K562 (cell line): ENCODE data around the gene RARA. TPM values are rescaled to one million over a fixed set of nuclear protein-coding genes. Genes with fewer than 3 reads are reported as not detected.

ENCODE experiments used
- ATAC-seq: fragments of 200-7000 bp; cut with Tn5 transposase; 3 replicates; pipeline ENCODE4 v1.9.1; 2020; ENCODE audit warnings: moderate library complexity
- BruUV-seq: library from RNA; stranded (reverse); fragments of 400-500 nt; replicated peaks from 2 replicates; lab custom pipeline; 2021; lab: Mats Ljungman, UMichigan
- CTCF ChIA-PET: fragments of 300-600 bp; formaldehyde crosslinking; extraction: SDS; loops from one replicate; lab custom pipeline; 2021; ENCODE audit warnings: low intra/inter-chr PET ratio; lab: Yijun Ruan, JAX
- POLR2A ChIA-PET: fragments of 300-600, 350-650 bp; sonication (Branson Sonifier 250); formaldehyde crosslinking; extraction: SDS; loops from one replicate; lab custom pipeline; 2021; ENCODE audit warnings: antibody characterized with exemption, inconsistent platforms; lab: Yijun Ruan, JAX
- DNase-seq, 4 experiments: peaks; one replicate each; pipeline versions ENCODE4 v3.0.0 to v3.0.0-alpha.2; 2011 to 2018; ENCODE audit warnings: low spot score in 3 of 4, mixed read lengths in 3 of 4; ENCODE audit errors: extremely low read depth in 1 of 4
- FAIRE-seq: peaks from 2 replicates; lab custom pipeline; 2011; peaks lifted over from hg19 to GRCh38; lab: Jason Lieb, UNC
- H2AFZ ChIP-seq: 2 replicates; pipeline ENCODE4 v1.6.0; 2011; ENCODE audit warnings: low read depth, low read length, control low read depth, inconsistent platforms
- H3K27ac ChIP-seq: fragments of 200-600 bp; 3 replicates; pipeline ENCODE4 v1.8.0; 2011; ENCODE audit warnings: low read depth, mild to moderate bottlenecking, control low read depth, inconsistent platforms, low read length, moderate library complexity, mixed read lengths; ENCODE audit errors: extremely low read depth
- H3K27me3 ChIP-seq, 2 experiments: fragments of 300-600 bp in 1 of 2; 2 replicates in 1 of 2; 3 replicates in 1 of 2; pipeline versions ENCODE4 v1.6.0 to v1.8.0; 2011; ENCODE audit warnings: inconsistent platforms in 2 of 2, low read length in 2 of 2, mild to moderate bottlenecking in 1 of 2, mixed read lengths in 1 of 2, moderate library complexity in 1 of 2; ENCODE audit not compliant: control insufficient read depth in 2 of 2, insufficient read depth in 2 of 2
- H3K36me3 ChIP-seq: fragments of 300-600 bp; 3 replicates; pipeline ENCODE4 v1.8.0; 2011; ENCODE audit warnings: mild to moderate bottlenecking, low read length, inconsistent platforms; ENCODE audit not compliant: control insufficient read depth, insufficient read depth
- H3K4me1 ChIP-seq, 2 experiments: fragments of 200-600 bp in 1 of 2; replicated peaks in 1 of 2; 2 replicates in 1 of 2; 3 replicates in 1 of 2; pipeline versions ENCODE4 v1.5.1 to v1.8.0; 2011; ENCODE audit warnings: inconsistent platforms in 2 of 2, low read length in 2 of 2, mild to moderate bottlenecking in 1 of 2, mixed read lengths in 1 of 2, moderate library complexity in 1 of 2; ENCODE audit not compliant: control insufficient read depth in 2 of 2, insufficient read depth in 2 of 2
- H3K4me2 ChIP-seq: 2 replicates; pipeline ENCODE4 v1.6.1; 2011; ENCODE audit warnings: low read length, control low read depth, inconsistent platforms, mixed read lengths; ENCODE audit not compliant: insufficient read depth
- H3K4me3 ChIP-seq: fragments of 200-600 bp; sonication (generic), shearing (Covaris generic); 2 replicates; pipeline ENCODE4 v1.5.1; 2016; ENCODE audit warnings: control low read depth, inconsistent platforms
- H3K79me2 ChIP-seq: fragments of 200-600 bp; 3 replicates; pipeline ENCODE4 v1.8.0; 2011; ENCODE audit warnings: low read length, inconsistent platforms; ENCODE audit not compliant: control insufficient read depth, insufficient read depth
- H3K9ac ChIP-seq, 2 experiments: 2 replicates each; pipeline versions ENCODE4 v1.6.0 to v1.6.1; 2011; ENCODE audit warnings: low read depth in 2 of 2, low read length in 2 of 2, control low read depth in 1 of 2, inconsistent platforms in 1 of 2, mild to moderate bottlenecking in 1 of 2, mixed read lengths in 1 of 2; ENCODE audit not compliant: insufficient read depth in 1 of 2
- H3K9me1 ChIP-seq: one replicate; pipeline ENCODE4 v1.6.0; 2011; ENCODE audit warnings: inconsistent platforms, mild to moderate bottlenecking, low read length, moderate library complexity; ENCODE audit not compliant: control insufficient read depth, insufficient read depth
- H3K9me3 ChIP-seq: replicated peaks from 2 replicates; pipeline ENCODE4 v1.5.1; 2011; ENCODE audit warnings: low read depth, low read length, inconsistent platforms; ENCODE audit not compliant: control insufficient read depth, insufficient read depth
- H4K20me1 ChIP-seq: replicated peaks from 2 replicates; pipeline ENCODE4 v1.6.1; 2011; ENCODE audit warnings: low read length, inconsistent platforms, mixed read lengths; ENCODE audit not compliant: control insufficient read depth, insufficient read depth
- BCOR ChIP-seq: fragments of 450-650 bp; IDR thresholded peaks from 2 replicates; pipeline ENCODE4 v1.6.1; 2016
- CREBBP ChIP-seq: IDR thresholded peaks from one replicate; pipeline ENCODE4 v1.6.1; 2012; ENCODE audit warnings: low read depth, mild to moderate bottlenecking, control low read depth, inconsistent platforms, low read length
- CSDE1 ChIP-seq, 2 experiments: fragments of 450-650 bp; IDR thresholded peaks; 2 replicates each; pipeline ENCODE4 v1.6.1; 2016; ENCODE audit warnings: mild to moderate bottlenecking in 1 of 2
- HDAC2 ChIP-seq: fragments of 450-650 bp; IDR thresholded peaks from 2 replicates; pipeline ENCODE4 v1.6.1; 2016; ENCODE audit warnings: mild to moderate bottlenecking
- KLF10 ChIP-seq: fragments of 250-450 bp; sonication (Bioruptor Pico); IDR thresholded peaks from 2 replicates; pipeline ENCODE4 v1.6.1; 2021; ENCODE audit warnings: matching md5 sums
- PRDM10 ChIP-seq: fragments of 450-650 bp; IDR thresholded peaks from 2 replicates; pipeline ENCODE4 v1.6.1; 2018; ENCODE audit not compliant: partially characterized antibody
- RAD21 ChIP-seq, 2 experiments: fragments of 250-450 bp in 1 of 2; fragments of 450-650 bp in 1 of 2; sonication (Bioruptor Pico) in 1 of 2; formaldehyde crosslinking in 1 of 2; IDR thresholded peaks in 1 of 2; conservative IDR thresholded peaks in 1 of 2; 2 replicates each; pipeline versions ENCODE4 v1.4.0 to v1.8.0; 2020 to 2022; ENCODE audit warnings: mild to moderate bottlenecking in 2 of 2, moderate library complexity in 1 of 2
- RBM14 ChIP-seq: fragments of 200-400 bp; formaldehyde crosslinking; IDR thresholded peaks from 2 replicates; pipeline ENCODE4 v1.6.1; 2018; ENCODE audit warnings: low read depth, mild to moderate bottlenecking, low read length, moderate library complexity, borderline replicate concordance; ENCODE audit not compliant: insufficient read depth
- SMARCA5 ChIP-seq: fragments of 450-650 bp; IDR thresholded peaks from 2 replicates; pipeline ENCODE4 v1.6.1; 2016
- SMARCB1 ChIP-seq: IDR thresholded peaks from 2 replicates; pipeline ENCODE4 v1.6.1; 2011; ENCODE audit warnings: improper control_type of control experiment, low read depth; ENCODE audit not compliant: insufficient read length
- ZBTB26 ChIP-seq: fragments of 450-650 bp; formaldehyde crosslinking; IDR thresholded peaks from 2 replicates; pipeline ENCODE4 v1.4.0; 2022; ENCODE audit warnings: missing genetic modification characterization
- ZNF12 ChIP-seq: sonication (generic); formaldehyde crosslinking; IDR thresholded peaks from 2 replicates; pipeline ENCODE4 v1.4.0; 2020; ENCODE audit warnings: mild to moderate bottlenecking, missing genetic modification reagents
- ZNF354B ChIP-seq: fragments of 250-450 bp; sonication (Bioruptor Pico); IDR thresholded peaks from 2 replicates; pipeline ENCODE4 v1.4.0; 2020
- ZNF57 ChIP-seq: fragments of 450-650 bp; formaldehyde crosslinking; IDR thresholded peaks from 2 replicates; pipeline ENCODE4 v1.4.0; 2020; ENCODE audit warnings: mild to moderate bottlenecking, moderate library complexity
- whole genome bisulfite sequencing: fragments of 100-300 bp; shearing (Covaris generic); methylation state at CpG from one replicate; pipeline ENCODE4 v1.1.6; 2016; ENCODE audit warnings: low coverage, mixed read lengths; ENCODE audit not compliant: insufficient coverage; ENCODE audit errors: missing lambda C conversion rate; 5-methylcytosine and 5-hydroxymethylcytosine counted together
- in situ Hi-C: fragments of 300-500 bp; cut with MboI; formaldehyde crosslinking; loops from 4 replicates; pipeline ENCODE4 v1.15.0; 2018; ENCODE audit warnings: inconsistent platforms, mixed read lengths
- intact Hi-C: fragments of 100-400 bp; cut with micrococcal nuclease; formaldehyde crosslinking; loops from 2 replicates; pipeline ENCODE4 v1.14.2; 2022
- polyA plus RNA-seq, 8 experiments: library from polyadenylated mRNA; depleted of rRNA in 4 of 8; stranded (reverse) in 5 of 8; unstranded in 3 of 8; fragments of >200 nt; fragmentation: Nextera tagmentation in 2 of 8; fragmentation: Illumina TruSeq in 1 of 8; extraction: Ambion mirVana in 2 of 8; extraction: Trizol in 1 of 8; gene quantifications; 2 replicates each; pipeline versions ENCODE4 v1.2.1 to v1.2.3, GENCODE V29; 2011 to 2014; ENCODE audit warnings: inconsistent platforms in 1 of 8, missing spikeins in 1 of 8
- total RNA-seq, 7 experiments: library from RNA; depleted of rRNA in 6 of 7; stranded (reverse); fragments of >200 nt in 6 of 7; fragmentation: Illumina TruSeq in 2 of 7; extraction: Trizol in 2 of 7; gene quantifications; 2 replicates each; pipeline versions ENCODE4 v1.2.1 to v1.2.3, GENCODE V29; 2011 to 2021; ENCODE audit warnings: low replicate concordance in 1 of 7

The RARA gene
- total and polyA plus RNA-seq, 9 of the 15 experiments (the other 6 are each of a cell fraction or from before 2014, with no cell fraction given): 0.10 to 28.0 (median 7.9) TPM

- WGBS: 6% methylated on average over 5 of the region's 6 CpGs
- ChIA-PET CTCF (interaction anchor here (0.6 kb wide), 1 partner anchor 209 kb away, joined by 3 read pairs; no protein-coding TSS in a partner anchor), POLR2A (interaction anchor here (0.6 to 1.5 kb wide), 6 partner anchors 10 to 28 kb away, joined by 3 to 17 read pairs (median 4); no protein-coding TSS in a partner anchor)
- no peaks in the 10 kb centered on the region for H3K27me3 ChIP-seq
- no TSS peak for BruUV-seq
- intact Hi-C loops: no loop called here
- H3K9me1 ChIP-seq: no peaks in the 10 kb centered on the region
- H3K4me2 ChIP-seq: peak overlapping the region; percentile 96
- peak overlapping the region; percentile 79 to 88; a peak in 3 of 4 replicates for H3K9ac ChIP-seq
- peaks cover 52 to 75% of the 10 kb centered on the region in 2 experiments for H3K4me1 ChIP-seq
- DNase-seq (peak; percentile 66 to 80 (median 70)), FAIRE-seq (peak; percentile 88), ATAC-seq (peak; percentile 68)
- in situ Hi-C loops: no loop called here
- peaks cover 44% of the 10 kb centered on the region for H3K79me2 ChIP-seq
- H3K4me3 ChIP-seq: peak overlapping the region; percentile 79
- H3K9me3 ChIP-seq: no peaks in the 10 kb centered on the region
- peak overlapping the region; percentile 92 for H2AFZ ChIP-seq
- H3K27ac ChIP-seq: peak overlapping the region; percentile 77
- 0 out of 2 replicates have a peak, but pooled peaks cover 3% of the 10 kb centered on the region for H4K20me1 ChIP-seq
- no peaks in the 10 kb centered on the region for H3K36me3 ChIP-seq
- TF ChIP-seq ZNF354B (CRISPR knock-in tag) (no peak), ZBTB26 (CRISPR knock-in tag) (no peak), HDAC2 (peak; percentile 16; the same call in 1 of the 2 replicates), RBM14 (no peak), BCOR (peak; percentile 72; the same call in 1 of the 2 replicates), ZNF12 (CRISPR knock-in tag) (no peak), RAD21 (CRISPR knock-in tag; conservative IDR thresholded peaks at IDR 0.05 in 1 of 2, IDR thresholded peaks at IDR 0.05 in 1 of 2) (no peak; a peak in 2 of 4 replicates), CSDE1 (IDR thresholded peaks at IDR 0.05) (no peak), ZNF57 (CRISPR knock-in tag) (no peak), SMARCA5 (peak; percentile 50; the same call in 1 of the 2 replicates), CREBBP (no peak), KLF10 (CRISPR knock-in tag) (no peak), PRDM10 (peak; percentile 87), SMARCB1 (no peak)
Observed at GRCh38 chr17:40317345-40317873, 8.4 kb downstream of the RARA start.
